B cell (primary cell): Measurements from ENCODE around the gene EHBP1. TPM values are rescaled to one million over a fixed set of nuclear protein-coding genes. Genes with fewer than 3 reads are reported as not detected.

Experiments used
- ATAC-seq: fragments of 200-7000 bp; cut with Tn5 transposase; one replicate; pipeline ENCODE4 v1.10.0; 2021; ENCODE audit warnings: low read depth, mild to moderate bottlenecking, moderate number of reproducible peaks, moderate library complexity
- CTCF ChIA-PET: fragments of 350-600 bp; sonication (Branson Sonifier 250); formaldehyde crosslinking; loops from one replicate; lab custom pipeline; 2021; ENCODE audit warnings: antibody characterized with exemption, inconsistent platforms; lab: Charles Lee
- POLR2A ChIA-PET: fragments of 350-600 bp; sonication (Branson Sonifier 250); formaldehyde crosslinking; loops from one replicate; lab custom pipeline; 2021; ENCODE audit warnings: antibody characterized with exemption; lab: Charles Lee
- DNase-seq: peaks from one replicate; pipeline ENCODE4 v3.0.0; 2013
- H2AFZ ChIP-seq: 2 replicates; pipeline ENCODE4 v1.6.1; 2012; ENCODE audit warnings: mild to moderate bottlenecking, low read depth, low read length; ENCODE audit not compliant: insufficient read depth, poor library complexity, severe bottlenecking
- H3K27ac ChIP-seq, 2 donors: 1 replicate in 1 of 2; 2 replicates in 1 of 2; pipeline ENCODE4 v1.5.1; 2012 to 2013; ENCODE audit warnings: low read length in 2 of 2, mild to moderate bottlenecking in 2 of 2, moderate library complexity in 1 of 2
- H3K27me3 ChIP-seq, 4 experiments: fragments of 200-600 bp in 1 of 4; sonication (generic) in 1 of 4; replicated peaks in 1 of 4; 1 replicate in 2 of 4; 2 replicates in 2 of 4; pipeline versions ENCODE4 v1.6.1 to v1.7.0; 2013 to 2016; ENCODE audit warnings: low read length in 3 of 4, mild to moderate bottlenecking in 2 of 4, mixed read lengths in 1 of 4, moderate library complexity in 1 of 4; ENCODE audit not compliant: insufficient read depth in 4 of 4, control insufficient read depth in 3 of 4; ENCODE audit errors: control extremely low read depth in 1 of 4
- H3K36me3 ChIP-seq, 2 experiments: replicated peaks in 1 of 2; 1 replicate in 1 of 2; 2 replicates in 1 of 2; pipeline versions ENCODE4 v1.6.1 to v1.7.1; 2013; ENCODE audit warnings: low read length in 1 of 2; ENCODE audit not compliant: insufficient read depth in 2 of 2, control insufficient read depth in 1 of 2; ENCODE audit errors: control extremely low read depth in 1 of 2, extremely low read depth in 1 of 2
- H3K4me1 ChIP-seq, 2 donors: fragments of 200-600 bp in 1 of 2; sonication (generic) in 1 of 2; 1 replicate in 1 of 2; 2 replicates in 1 of 2; pipeline versions ENCODE4 v1.5.1 to v1.6.1; 2013 to 2017; ENCODE audit warnings: low read length in 2 of 2; ENCODE audit not compliant: control insufficient read depth in 2 of 2, insufficient read depth in 2 of 2
- H3K4me2 ChIP-seq: replicated peaks from 2 replicates; pipeline ENCODE3; 2012; ENCODE audit warnings: mild to moderate bottlenecking, low read depth, low read length; ENCODE audit not compliant: poor library complexity, severe bottlenecking
- H3K4me3 ChIP-seq, 5 experiments: fragments of 200-600 bp in 1 of 5; sonication (generic) in 1 of 5; 1 replicate in 3 of 5; 2 replicates in 2 of 5; pipeline versions ENCODE4 v1.5.1 to v1.7.0; 2011 to 2016; ENCODE audit warnings: low read length in 4 of 5, mild to moderate bottlenecking in 4 of 5, low read depth in 2 of 5, control low read depth in 1 of 5, moderate library complexity in 1 of 5; ENCODE audit not compliant: insufficient read depth in 1 of 5; ENCODE audit errors: control extremely low read depth in 1 of 5, extremely low read depth in 1 of 5
- H3K79me2 ChIP-seq: fragments of 200-600 bp; sonication (generic); one replicate; pipeline ENCODE4 v1.6.0; 2016; ENCODE audit warnings: low read length; ENCODE audit not compliant: control insufficient read depth, insufficient read depth
- H3K9ac ChIP-seq: fragments of 200-600 bp; sonication (generic); 2 replicates; pipeline ENCODE4 v1.6.1; 2017; ENCODE audit warnings: mild to moderate bottlenecking, low read length, moderate library complexity
- H3K9me3 ChIP-seq, 3 donors: one replicate each; pipeline versions ENCODE4 v1.6.1 to v1.7.1; 2013; ENCODE audit warnings: low read length in 2 of 3; ENCODE audit not compliant: control insufficient read depth in 2 of 3, insufficient read depth in 1 of 3; ENCODE audit errors: control extremely low read depth in 1 of 3
- H4K20me1 ChIP-seq: 2 replicates; pipeline ENCODE4 v1.6.0; 2012; ENCODE audit warnings: mild to moderate bottlenecking, low read length; ENCODE audit not compliant: insufficient read depth, control insufficient read depth, poor library complexity, severe bottlenecking
- H3K27ac Mint-ChIP-seq: one replicate; pipeline ENCODE4 v1.8.0; 2021; ENCODE audit warnings: mixed read lengths
- H3K27me3 Mint-ChIP-seq: one replicate; pipeline ENCODE4 v1.8.0; 2021; ENCODE audit warnings: mixed read lengths
- H3K4me1 Mint-ChIP-seq: one replicate; pipeline ENCODE4 v1.8.0; 2021; ENCODE audit warnings: mixed read lengths
- H3K4me3 Mint-ChIP-seq: one replicate; pipeline ENCODE4 v1.8.0; 2021; ENCODE audit warnings: mixed read lengths
- H3K9me3 Mint-ChIP-seq: one replicate; pipeline ENCODE4 v1.8.0; 2022; ENCODE audit warnings: mixed read lengths; ENCODE audit not compliant: insufficient read depth
- CTCF ChIP-seq: fragments of 200-600 bp; IDR thresholded peaks from one replicate; pipeline ENCODE4 v1.8.0; 2022; ENCODE audit warnings: antibody characterized with exemption, mild to moderate bottlenecking
- EZH2 ChIP-seq: IDR thresholded peaks from 2 replicates; pipeline ENCODE4 v1.6.1; 2012; ENCODE audit warnings: borderline replicate concordance, low read depth, mild to moderate bottlenecking, moderate library complexity, low read length; ENCODE audit not compliant: insufficient read depth, poor library complexity, severe bottlenecking
- WGBS: methylation state at CpG from one replicate; pipeline ENCODE4 v1.1.5; 2013; ENCODE audit warnings: missing lambda C conversion rate; ENCODE audit not compliant: insufficient coverage; 5-methylcytosine and 5-hydroxymethylcytosine counted together
- intact Hi-C: fragments of 100-400 bp; cut with micrococcal nuclease; formaldehyde crosslinking; loops from one replicate; pipeline ENCODE4 v1.10.0; 2022
- polyA plus RNA-seq: library from polyadenylated mRNA; depleted of rRNA; stranded (reverse); fragments of >200 nt; gene quantifications from 2 replicates; pipeline ENCODE4 v1.2.3, GENCODE V29; 2012
- total RNA-seq, 2 donors: library from RNA; stranded (reverse); fragments of 120-200 nt in 1 of 2; gene quantifications; 1 replicate in 1 of 2; 2 replicates in 1 of 2; pipeline versions ENCODE4 v1.2.3 to v1.2.4, GENCODE V29; 2013 to 2022

The EHBP1 gene
- total and polyA plus RNA-seq, 2 donors (not counting 1 experiment from before 2014, with no cell fraction given), result 8.8 to 34.7 TPM

- no peaks in the 10 kb centered on the region for H4K20me1 ChIP-seq
- no peak overlapping the region for H3K4me2 ChIP-seq
- Mint-ChIP-seq H3K27ac (no peak overlapping the region), H3K9me3 (no peaks in the 10 kb centered on the region), H3K4me3 (no peak overlapping the region), H3K27me3 (no peaks in the 10 kb centered on the region), H3K4me1 (no peaks in the 10 kb centered on the region)
- ATAC-seq (no peak), DNase-seq (no peak)
- no peaks in the 10 kb centered on the region for H3K79me2 ChIP-seq
- H2AFZ ChIP-seq, result no peak overlapping the region
- WGBS, result 100% methylated on average over 1 of the region's 1 CpG
- TF ChIP-seq CTCF (no peak), EZH2 (no peak)
- POLR2A ChIA-PET, result no interaction called here
- H3K4me1 ChIP-seq, result no peaks in the 10 kb centered on the region
- no peaks in the 10 kb centered on the region for H3K36me3 ChIP-seq
- intact Hi-C loops, result no loop called here
- H3K27ac ChIP-seq, result no peak overlapping the region
- H3K4me3 ChIP-seq, result no peak overlapping the region
- H3K27me3 ChIP-seq, result no peaks in the 10 kb centered on the region
- H3K9me3 ChIP-seq, result no peaks in the 10 kb centered on the region
- CTCF ChIA-PET, result no interaction called here
- H3K9ac ChIP-seq, result no peak overlapping the region
These were observed 303.3 kb downstream of the EHBP1 start for GRCh38 chr2:63008838-63009237.

GRCh38 chr2:63009490-63009889 is 304.0 kb downstream of the EHBP1 start:
- Histone ChIP-seq H3K4me3 (no peak overlapping the region), H3K36me3 (no peaks in the 10 kb centered on the region), H3K27ac (no peak overlapping the region), H3K9ac (no peak overlapping the region), H3K4me1 (no peaks in the 10 kb centered on the region), H3K4me2 (no peak overlapping the region), H2AFZ (no peak overlapping the region), H3K27me3 (no peaks in the 10 kb centered on the region), H3K79me2 (no peaks in the 10 kb centered on the region), H3K9me3 (no peaks in the 10 kb centered on the region), H4K20me1 (no peaks in the 10 kb centered on the region)
- no peak overlapping the region for H3K4me3 Mint-ChIP-seq
- H3K27ac Mint-ChIP-seq, result no peak overlapping the region
- ChIA-PET POLR2A (no interaction called here), CTCF (no interaction called here)
- H3K4me1 Mint-ChIP-seq, result no peaks in the 10 kb centered on the region
- intact Hi-C loops, result no loop called here
- no peak for DNase-seq
- H3K9me3 Mint-ChIP-seq, result no peaks in the 10 kb centered on the region
- H3K27me3 Mint-ChIP-seq, result no peaks in the 10 kb centered on the region
- TF ChIP-seq CTCF (no peak), EZH2 (no peak)
- ATAC-seq, result no peak
